HepG2 (cell line): ENCODE results near the gene KCTD13. TPM values are rescaled to one million over a fixed set of nuclear protein-coding genes. Genes with fewer than 3 reads are reported as not detected.

Source experiments
- ATAD3A ChIP-seq: sonication (generic); formaldehyde crosslinking; IDR thresholded peaks from 2 replicates; pipeline ENCODE4 v1.4.0; 2020; ENCODE audit warnings: missing genetic modification reagents
- HDAC1 ChIP-seq: sonication (generic); formaldehyde crosslinking; IDR thresholded peaks from 2 replicates; pipeline ENCODE4 v1.5.1; 2020; ENCODE audit warnings: mild to moderate bottlenecking, missing genetic modification reagents
- MAZ ChIP-seq, 2 experiments: sonication (generic) in 1 of 2; formaldehyde crosslinking in 1 of 2; IDR thresholded peaks; 2 replicates each; pipeline versions ENCODE4 v1.5.0 to v1.6.1; 2012 to 2020; ENCODE audit warnings: low read depth in 2 of 2, mild to moderate bottlenecking in 2 of 2, borderline replicate concordance in 1 of 2, improper control_type of control experiment in 1 of 2, low read length in 1 of 2, missing genetic modification reagents in 1 of 2, moderate library complexity in 1 of 2
- MYC ChIP-seq: sonication (generic); formaldehyde crosslinking; IDR thresholded peaks from 2 replicates; pipeline ENCODE4 v1.9.0; 2021; ENCODE audit warnings: missing genetic modification reagents, borderline replicate concordance
- SP140L ChIP-seq: sonication (generic); formaldehyde crosslinking; IDR thresholded peaks from 2 replicates; pipeline ENCODE4 v1.4.0; 2020; ENCODE audit warnings: missing genetic modification reagents, borderline replicate concordance
- SRSF4 ChIP-seq: fragments of 200-400 bp; formaldehyde crosslinking; IDR thresholded peaks from one replicate; pipeline ENCODE4 v1.6.1; 2018; ENCODE audit warnings: mild to moderate bottlenecking, low read depth, low read length, moderate library complexity; ENCODE audit not compliant: poor library complexity, severe bottlenecking
- SUZ12 ChIP-seq: fragments of 150-350 bp; IDR thresholded peaks from 2 replicates; pipeline ENCODE4 v1.6.1; 2014; ENCODE audit warnings: low read depth, low read length
- ZBTB4 ChIP-seq: sonication (generic); formaldehyde crosslinking; IDR thresholded peaks from 2 replicates; pipeline ENCODE4 v1.4.0; 2020; ENCODE audit warnings: missing genetic modification reagents, mild to moderate bottlenecking, borderline replicate concordance
- ZBTB7A ChIP-seq: sonication (generic); formaldehyde crosslinking; IDR thresholded peaks from 2 replicates; pipeline ENCODE4 v1.8.0; 2022; ENCODE audit warnings: mild to moderate bottlenecking, missing genetic modification reagents
- ZNF407 ChIP-seq: sonication (generic); formaldehyde crosslinking; IDR thresholded peaks from one replicate; pipeline ENCODE4 v1.5.1; 2020; ENCODE audit warnings: mild to moderate bottlenecking, missing genetic modification reagents; ENCODE audit errors: not compliant biosample characterization
- ZNF75D ChIP-seq: sonication (generic); formaldehyde crosslinking; IDR thresholded peaks from 2 replicates; pipeline ENCODE4 v1.8.1; 2023; ENCODE audit warnings: missing genetic modification reagents, mild to moderate bottlenecking, borderline replicate concordance
- polyA plus RNA-seq, 8 experiments: library from polyadenylated mRNA; depleted of rRNA in 3 of 8; stranded (reverse) in 7 of 8; unstranded in 1 of 8; fragments of >200 nt; fragmentation: Illumina TruSeq in 4 of 8; extraction: Trizol in 4 of 8; gene quantifications; 2 replicates each; pipeline versions ENCODE4 v1.2.1 to v1.2.3, GENCODE V29; 2011 to 2016; ENCODE audit warnings: low read depth in 4 of 8, missing spikeins in 1 of 8, mixed read lengths in 1 of 8; ENCODE audit not compliant: insufficient read depth in 1 of 8
- total RNA-seq, 5 experiments: library from RNA; depleted of rRNA; stranded (reverse); fragments of >200 nt; fragmentation: Illumina TruSeq; extraction: Trizol; gene quantifications; 2 replicates each; pipeline ENCODE4 v1.2.3, GENCODE V29; 2016; ENCODE audit warnings: low read depth in 1 of 5
- TF ChIP-seq, protein P1 (sequence below): sonication (generic); formaldehyde crosslinking; IDR thresholded peaks from 2 replicates; pipeline ENCODE4 v1.5.0; 2020; ENCODE audit warnings: missing genetic modification reagents, mild to moderate bottlenecking, borderline replicate concordance
- TF ChIP-seq, protein P2 (sequence below): sonication (generic); formaldehyde crosslinking; IDR thresholded peaks from 2 replicates; pipeline ENCODE4 v1.4.0; 2020; ENCODE audit warnings: missing genetic modification reagents

KCTD13 gene
- total and polyA plus RNA-seq, 2 of the 13 experiments (the other 11 are each of a cell fraction or from before 2014, with no cell fraction given), result 6.3 to 14.7 TPM

- TF ChIP-seq ZBTB4 (CRISPR knock-in tag) (no peak), HDAC1 (CRISPR knock-in tag) (peak; percentile 95), ATAD3A (no peak; the same call in 1 of the 2 replicates), MAZ (IDR thresholded peaks at IDR 0.05; ENCODE audit: borderline replicate concordance, low read depth, low read length) (peak; percentile 82), MAZ (CRISPR knock-in tag; IDR thresholded peaks at IDR 0.05; ENCODE audit: low read depth) (peak; percentile 88; the same call in 1 of the 2 replicates), MYC (CRISPR knock-in tag) (peak; percentile 72), ZBTB7A (CRISPR knock-in tag) (no peak; the same call in 1 of the 2 replicates), ZNF75D (CRISPR knock-in tag) (no peak), SUZ12 (no peak), ZNF407 (no peak), SRSF4 (no peak), SP140L (CRISPR knock-in tag) (0 out of 2 replicates have a peak, but pooled peaks have one; percentile 27)
- TF ChIP-seq, protein P1, sequence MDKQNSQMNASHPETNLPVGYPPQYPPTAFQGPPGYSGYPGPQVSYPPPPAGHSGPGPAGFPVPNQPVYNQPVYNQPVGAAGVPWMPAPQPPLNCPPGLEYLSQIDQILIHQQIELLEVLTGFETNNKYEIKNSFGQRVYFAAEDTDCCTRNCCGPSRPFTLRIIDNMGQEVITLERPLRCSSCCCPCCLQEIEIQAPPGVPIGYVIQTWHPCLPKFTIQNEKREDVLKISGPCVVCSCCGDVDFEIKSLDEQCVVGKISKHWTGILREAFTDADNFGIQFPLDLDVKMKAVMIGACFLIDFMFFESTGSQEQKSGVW (CRISPR knock-in tag), result no peak
- TF ChIP-seq, protein P2, sequence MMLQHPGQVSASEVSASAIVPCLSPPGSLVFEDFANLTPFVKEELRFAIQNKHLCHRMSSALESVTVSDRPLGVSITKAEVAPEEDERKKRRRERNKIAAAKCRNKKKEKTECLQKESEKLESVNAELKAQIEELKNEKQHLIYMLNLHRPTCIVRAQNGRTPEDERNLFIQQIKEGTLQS, result peak; percentile 78; the same call in 1 of the 2 replicates
Observed at GRCh38 chr16:29862884-29863668, 63.0 kb downstream of the KCTD13 start, which contains the start of gene CDIPT (continued).
